WTC11 (cell line): ENCODE data around the gene AUH. TPM values are rescaled to one million over a fixed set of nuclear protein-coding genes. Genes with fewer than 3 reads are reported as not detected.

Experiments used
- ATAC-seq: fragments of 200-7000 bp; cut with Tn5 transposase; 2 replicates; pipeline ENCODE4 v1.10.0; 2021; ENCODE audit warnings: mild to moderate bottlenecking, moderate library complexity
- CTCF ChIA-PET: fragments of 300-600 bp; sonication (Branson Sonifier 250); formaldehyde crosslinking; loops from one replicate; lab custom pipeline; 2021; ENCODE audit warnings: antibody characterized with exemption; lab: Charles Lee
- POLR2A ChIA-PET: fragments of 350-600 bp; sonication (Branson Sonifier 250); formaldehyde crosslinking; loops from one replicate; lab custom pipeline; 2021; ENCODE audit warnings: antibody characterized with exemption; lab: Charles Lee
- DNase-seq: peaks from one replicate; pipeline ENCODE4 v3.0.0; 2021; ENCODE audit warnings: low spot score
- H3K27ac Mint-ChIP-seq: 2 replicates; pipeline ENCODE4 v1.8.0; 2021; ENCODE audit warnings: mixed read lengths
- H3K27me3 Mint-ChIP-seq: 2 replicates; pipeline ENCODE4 v1.8.0; 2021; ENCODE audit warnings: low read depth, mild to moderate bottlenecking, moderate library complexity, mixed read lengths
- H3K36me3 Mint-ChIP-seq: 2 replicates; pipeline ENCODE4 v1.8.0; 2021; ENCODE audit warnings: mixed read lengths
- H3K4me1 Mint-ChIP-seq: 2 replicates; pipeline ENCODE4 v1.8.0; 2022; ENCODE audit warnings: mixed read lengths
- H3K4me3 Mint-ChIP-seq: 2 replicates; pipeline ENCODE4 v1.8.0; 2021; ENCODE audit warnings: mild to moderate bottlenecking, moderate library complexity, mixed read lengths
- H3K9me3 Mint-ChIP-seq: 2 replicates; pipeline ENCODE4 v1.8.0; 2021; ENCODE audit warnings: mixed read lengths
- CREM ChIP-seq: sonication (generic); formaldehyde crosslinking; IDR thresholded peaks from 2 replicates; pipeline ENCODE4 v1.8.1; 2022; ENCODE audit warnings: mild to moderate bottlenecking, missing genetic modification reagents, moderate library complexity
- CTCF ChIP-seq: fragments of 200-600 bp; IDR thresholded peaks from 2 replicates; pipeline ENCODE4 v1.8.0; 2022; ENCODE audit warnings: antibody characterized with exemption
- HMGA2 ChIP-seq: fragments of 250-450 bp; sonication (Bioruptor Pico); IDR thresholded peaks from 2 replicates; pipeline ENCODE4 v1.4.0; 2021; ENCODE audit warnings: mild to moderate bottlenecking, moderate library complexity
- MYBL2 ChIP-seq: sonication (generic); formaldehyde crosslinking; IDR thresholded peaks from 2 replicates; pipeline ENCODE4 v1.8.1; 2023; ENCODE audit warnings: mild to moderate bottlenecking, moderate library complexity, missing genetic modification reagents
- NFE2L1 ChIP-seq: sonication (generic); formaldehyde crosslinking; IDR thresholded peaks from 2 replicates; pipeline ENCODE4 v1.8.1; 2023; ENCODE audit warnings: missing genetic modification reagents
- SOX15 ChIP-seq: fragments of 250-450 bp; sonication (Bioruptor Pico); IDR thresholded peaks from 2 replicates; pipeline ENCODE4 v1.9.0; 2021; ENCODE audit warnings: mild to moderate bottlenecking
- TEAD4 ChIP-seq: sonication (generic); formaldehyde crosslinking; IDR thresholded peaks from 2 replicates; pipeline ENCODE4 v1.8.0; 2022; ENCODE audit warnings: mild to moderate bottlenecking, missing genetic modification reagents
- ZNF121 ChIP-seq: sonication (generic); formaldehyde crosslinking; IDR thresholded peaks from 2 replicates; pipeline ENCODE4 v1.8.0; 2023; ENCODE audit warnings: missing genetic modification reagents
- ZNF138 ChIP-seq: sonication (generic); formaldehyde crosslinking; conservative IDR thresholded peaks from 2 replicates; pipeline ENCODE4 v1.8.1; 2022; ENCODE audit warnings: mild to moderate bottlenecking, moderate library complexity, missing genetic modification reagents
- ZNF219 ChIP-seq: sonication (generic); formaldehyde crosslinking; IDR thresholded peaks from 2 replicates; pipeline ENCODE4 v1.8.0; 2023; ENCODE audit warnings: missing genetic modification reagents, mild to moderate bottlenecking, borderline replicate concordance
- total RNA-seq: library from RNA; stranded (reverse); gene quantifications from 3 replicates; pipeline ENCODE4 v1.2.3, GENCODE V29; 2021
- TF ChIP-seq, protein P1 (sequence below): sonication (generic); formaldehyde crosslinking; IDR thresholded peaks from 2 replicates; pipeline ENCODE4 v1.8.0; 2022; ENCODE audit warnings: mild to moderate bottlenecking, missing genetic modification reagents
- TF ChIP-seq, protein P2 (sequence below): fragments of 250-450 bp; sonication (Bioruptor Pico); IDR thresholded peaks from 2 replicates; pipeline ENCODE4 v1.8.0; 2021; ENCODE audit warnings: mild to moderate bottlenecking
- TF ChIP-seq, protein P3 (sequence below): sonication (generic); formaldehyde crosslinking; IDR thresholded peaks from 2 replicates; pipeline ENCODE4 v1.8.1; 2022; ENCODE audit warnings: mild to moderate bottlenecking, moderate library complexity, missing genetic modification reagents
- TF ChIP-seq, protein P4 (sequence below): sonication (generic); formaldehyde crosslinking; IDR thresholded peaks from 2 replicates; pipeline ENCODE4 v1.8.1; 2023; ENCODE audit warnings: mild to moderate bottlenecking, missing genetic modification reagents
- TF ChIP-seq, protein P5 (sequence below): sonication (generic); formaldehyde crosslinking; conservative IDR thresholded peaks from 2 replicates; pipeline ENCODE4 v1.8.1; 2023; ENCODE audit warnings: mild to moderate bottlenecking, low read depth, missing genetic modification reagents, moderate library complexity
- TF ChIP-seq, protein P6 (sequence below): sonication (generic); formaldehyde crosslinking; IDR thresholded peaks from 2 replicates; pipeline ENCODE4 v1.8.0; 2023; ENCODE audit warnings: missing genetic modification reagents

Gene AUH
- total RNA-seq, 1 experiment from 2014 or later: 30.4 TPM

GRCh38 chr9:91258451-91258850 is 103.3 kb downstream of the AUH start (continued):
- TF ChIP-seq ZNF138 (CRISPR knock-in tag) (no peak), MYBL2 (CRISPR knock-in tag) (no peak), SOX15 (CRISPR knock-in tag) (no peak), ZNF121 (no peak), CTCF (no peak), ZNF219 (no peak), NFE2L1 (no peak)
- TF ChIP-seq, protein P1, sequence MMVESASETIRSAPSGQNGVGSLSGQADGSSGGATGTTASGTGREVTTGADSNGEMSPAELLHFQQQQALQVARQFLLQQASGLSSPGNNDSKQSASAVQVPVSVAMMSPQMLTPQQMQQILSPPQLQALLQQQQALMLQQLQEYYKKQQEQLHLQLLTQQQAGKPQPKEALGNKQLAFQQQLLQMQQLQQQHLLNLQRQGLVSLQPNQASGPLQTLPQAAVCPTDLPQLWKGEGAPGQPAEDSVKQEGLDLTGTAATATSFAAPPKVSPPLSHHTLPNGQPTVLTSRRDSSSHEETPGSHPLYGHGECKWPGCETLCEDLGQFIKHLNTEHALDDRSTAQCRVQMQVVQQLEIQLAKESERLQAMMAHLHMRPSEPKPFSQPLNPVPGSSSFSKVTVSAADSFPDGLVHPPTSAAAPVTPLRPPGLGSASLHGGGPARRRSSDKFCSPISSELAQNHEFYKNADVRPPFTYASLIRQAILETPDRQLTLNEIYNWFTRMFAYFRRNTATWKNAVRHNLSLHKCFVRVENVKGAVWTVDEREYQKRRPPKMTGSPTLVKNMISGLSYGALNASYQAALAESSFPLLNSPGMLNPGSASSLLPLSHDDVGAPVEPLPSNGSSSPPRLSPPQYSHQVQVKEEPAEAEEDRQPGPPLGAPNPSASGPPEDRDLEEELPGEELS (CRISPR knock-in tag): no peak
- TF ChIP-seq, protein P2, sequence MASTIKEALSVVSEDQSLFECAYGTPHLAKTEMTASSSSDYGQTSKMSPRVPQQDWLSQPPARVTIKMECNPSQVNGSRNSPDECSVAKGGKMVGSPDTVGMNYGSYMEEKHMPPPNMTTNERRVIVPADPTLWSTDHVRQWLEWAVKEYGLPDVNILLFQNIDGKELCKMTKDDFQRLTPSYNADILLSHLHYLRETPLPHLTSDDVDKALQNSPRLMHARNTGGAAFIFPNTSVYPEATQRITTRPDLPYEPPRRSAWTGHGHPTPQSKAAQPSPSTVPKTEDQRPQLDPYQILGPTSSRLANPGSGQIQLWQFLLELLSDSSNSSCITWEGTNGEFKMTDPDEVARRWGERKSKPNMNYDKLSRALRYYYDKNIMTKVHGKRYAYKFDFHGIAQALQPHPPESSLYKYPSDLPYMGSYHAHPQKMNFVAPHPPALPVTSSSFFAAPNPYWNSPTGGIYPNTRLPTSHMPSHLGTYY (CRISPR knock-in tag): no peak
- TF ChIP-seq, protein P3, sequence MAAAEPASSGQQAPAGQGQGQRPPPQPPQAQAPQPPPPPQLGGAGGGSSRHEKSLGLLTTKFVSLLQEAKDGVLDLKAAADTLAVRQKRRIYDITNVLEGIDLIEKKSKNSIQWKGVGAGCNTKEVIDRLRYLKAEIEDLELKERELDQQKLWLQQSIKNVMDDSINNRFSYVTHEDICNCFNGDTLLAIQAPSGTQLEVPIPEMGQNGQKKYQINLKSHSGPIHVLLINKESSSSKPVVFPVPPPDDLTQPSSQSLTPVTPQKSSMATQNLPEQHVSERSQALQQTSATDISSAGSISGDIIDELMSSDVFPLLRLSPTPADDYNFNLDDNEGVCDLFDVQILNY (CRISPR knock-in tag): no peak
- TF ChIP-seq, protein P4, sequence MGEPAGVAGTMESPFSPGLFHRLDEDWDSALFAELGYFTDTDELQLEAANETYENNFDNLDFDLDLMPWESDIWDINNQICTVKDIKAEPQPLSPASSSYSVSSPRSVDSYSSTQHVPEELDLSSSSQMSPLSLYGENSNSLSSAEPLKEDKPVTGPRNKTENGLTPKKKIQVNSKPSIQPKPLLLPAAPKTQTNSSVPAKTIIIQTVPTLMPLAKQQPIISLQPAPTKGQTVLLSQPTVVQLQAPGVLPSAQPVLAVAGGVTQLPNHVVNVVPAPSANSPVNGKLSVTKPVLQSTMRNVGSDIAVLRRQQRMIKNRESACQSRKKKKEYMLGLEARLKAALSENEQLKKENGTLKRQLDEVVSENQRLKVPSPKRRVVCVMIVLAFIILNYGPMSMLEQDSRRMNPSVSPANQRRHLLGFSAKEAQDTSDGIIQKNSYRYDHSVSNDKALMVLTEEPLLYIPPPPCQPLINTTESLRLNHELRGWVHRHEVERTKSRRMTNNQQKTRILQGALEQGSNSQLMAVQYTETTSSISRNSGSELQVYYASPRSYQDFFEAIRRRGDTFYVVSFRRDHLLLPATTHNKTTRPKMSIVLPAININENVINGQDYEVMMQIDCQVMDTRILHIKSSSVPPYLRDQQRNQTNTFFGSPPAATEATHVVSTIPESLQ (CRISPR knock-in tag): no peak
- TF ChIP-seq, protein P5, sequence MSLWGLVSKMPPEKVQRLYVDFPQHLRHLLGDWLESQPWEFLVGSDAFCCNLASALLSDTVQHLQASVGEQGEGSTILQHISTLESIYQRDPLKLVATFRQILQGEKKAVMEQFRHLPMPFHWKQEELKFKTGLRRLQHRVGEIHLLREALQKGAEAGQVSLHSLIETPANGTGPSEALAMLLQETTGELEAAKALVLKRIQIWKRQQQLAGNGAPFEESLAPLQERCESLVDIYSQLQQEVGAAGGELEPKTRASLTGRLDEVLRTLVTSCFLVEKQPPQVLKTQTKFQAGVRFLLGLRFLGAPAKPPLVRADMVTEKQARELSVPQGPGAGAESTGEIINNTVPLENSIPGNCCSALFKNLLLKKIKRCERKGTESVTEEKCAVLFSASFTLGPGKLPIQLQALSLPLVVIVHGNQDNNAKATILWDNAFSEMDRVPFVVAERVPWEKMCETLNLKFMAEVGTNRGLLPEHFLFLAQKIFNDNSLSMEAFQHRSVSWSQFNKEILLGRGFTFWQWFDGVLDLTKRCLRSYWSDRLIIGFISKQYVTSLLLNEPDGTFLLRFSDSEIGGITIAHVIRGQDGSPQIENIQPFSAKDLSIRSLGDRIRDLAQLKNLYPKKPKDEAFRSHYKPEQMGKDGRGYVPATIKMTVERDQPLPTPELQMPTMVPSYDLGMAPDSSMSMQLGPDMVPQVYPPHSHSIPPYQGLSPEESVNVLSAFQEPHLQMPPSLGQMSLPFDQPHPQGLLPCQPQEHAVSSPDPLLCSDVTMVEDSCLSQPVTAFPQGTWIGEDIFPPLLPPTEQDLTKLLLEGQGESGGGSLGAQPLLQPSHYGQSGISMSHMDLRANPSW: no peak

GRCh38 chr9:91256235-91256634 is 105.5 kb downstream of the AUH start:
- no peak for ATAC-seq
- TF ChIP-seq ZNF219: no peak
- no peak for TF ChIP-seq HMGA2
- TF ChIP-seq, protein P6, sequence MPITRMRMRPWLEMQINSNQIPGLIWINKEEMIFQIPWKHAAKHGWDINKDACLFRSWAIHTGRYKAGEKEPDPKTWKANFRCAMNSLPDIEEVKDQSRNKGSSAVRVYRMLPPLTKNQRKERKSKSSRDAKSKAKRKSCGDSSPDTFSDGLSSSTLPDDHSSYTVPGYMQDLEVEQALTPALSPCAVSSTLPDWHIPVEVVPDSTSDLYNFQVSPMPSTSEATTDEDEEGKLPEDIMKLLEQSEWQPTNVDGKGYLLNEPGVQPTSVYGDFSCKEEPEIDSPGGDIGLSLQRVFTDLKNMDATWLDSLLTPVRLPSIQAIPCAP (CRISPR knock-in tag): no peak
- TF ChIP-seq TEAD4: no peak
- TF ChIP-seq CTCF: no peak
- TF ChIP-seq CREM: no peak
- TF ChIP-seq, all 79 proteins: peak for 0
- H3K4me3 Mint-ChIP-seq: no peak overlapping the region
- POLR2A ChIA-PET: no interaction called here
- CTCF ChIA-PET: interaction anchor here (1.0 kb wide), 1 partner anchor 340 kb away, joined by 3 read pairs; no protein-coding TSS in a partner anchor
- no peaks in the 10 kb centered on the region for H3K9me3 Mint-ChIP-seq
- no peak for DNase-seq
- no peaks in the 10 kb centered on the region for H3K4me1 Mint-ChIP-seq
- no peaks in the 10 kb centered on the region for H3K27me3 Mint-ChIP-seq
- H3K27ac Mint-ChIP-seq: no peak overlapping the region
- H3K36me3 Mint-ChIP-seq: no peaks in the 10 kb centered on the region
